Measurements from ENCODE around the gene MSS51. TPM values are rescaled to one million over a fixed set of nuclear protein-coding genes. Genes with fewer than 3 reads are reported as not detected.

The MSS51 gene
- 1.2 and 2.3 TPM in 2 replicates for total RNA-seq

DNA sequence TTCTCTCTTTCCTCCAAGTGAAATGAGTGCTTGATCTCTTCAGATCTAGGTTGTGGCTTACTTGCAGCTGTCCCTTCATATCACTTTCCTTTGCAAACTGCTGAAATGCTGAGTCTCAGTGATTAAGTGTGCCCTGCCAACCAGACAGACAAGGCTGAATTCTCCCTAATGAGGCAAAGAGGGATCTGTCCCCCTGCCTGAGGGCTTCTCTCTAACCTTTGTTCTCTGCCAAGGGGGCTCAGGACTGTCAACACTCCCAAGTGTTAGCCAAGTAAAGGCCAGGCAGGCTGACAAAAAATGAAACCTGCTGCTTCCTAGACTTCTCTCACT is at the start of gene MSS51:
MSS51 (minus strand) TSS at position 24 of the 330 bp plus-strand sequence. CDS start 5,277 bp downstream, outside the sequence.

DNA sequence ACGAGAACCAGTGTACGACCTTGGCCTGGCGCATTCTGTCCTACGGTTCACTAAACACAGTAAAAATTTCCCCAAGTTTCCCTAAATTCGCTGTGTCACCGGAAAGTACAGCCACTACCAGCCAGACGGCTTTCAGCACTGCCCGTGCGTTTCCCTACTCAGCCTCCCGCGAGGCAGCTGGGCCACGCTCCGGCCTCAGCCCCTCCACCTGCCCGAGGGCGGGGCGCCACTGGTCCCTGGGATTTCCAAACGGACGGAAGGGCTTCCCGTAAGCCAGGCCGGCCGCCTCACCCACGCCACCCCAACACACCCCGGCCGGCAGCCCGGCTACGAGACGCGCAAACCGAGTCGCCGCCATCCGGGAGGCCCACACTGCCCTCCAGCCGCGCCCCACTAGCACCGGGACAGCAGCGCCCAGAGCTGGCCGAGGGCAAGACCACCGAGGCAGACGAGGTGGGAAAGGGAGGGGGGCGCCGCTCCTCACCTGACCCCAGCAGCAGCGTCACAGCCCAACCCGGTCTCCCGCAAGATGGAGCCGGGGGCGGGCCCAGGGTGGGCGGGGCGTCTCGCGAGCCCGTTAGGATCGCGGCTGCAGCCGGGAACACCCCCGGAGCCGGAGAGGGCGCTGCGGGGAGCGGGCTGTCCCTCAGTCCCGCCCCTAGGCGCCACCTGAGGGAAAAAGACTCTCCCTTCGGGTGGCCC is 19.7 kb downstream of the MSS51 start, which contains the start of gene ANXA7:
ANXA7 (minus strand) TSS at position 531 of the 702 bp plus-strand sequence. CDS start 13,202 bp downstream, outside the sequence.

Other genes with a start within 250 kb of the MSS51 start
- 21.7 and 65.8 TPM in 2 replicates for gene DNAJC9, start 186.3 kb downstream of the MSS51 start, total RNA-seq
- gene MRPS16, start 180.9 kb downstream of the MSS51 start, total RNA-seq, result 56.4 and 70.5 TPM in 2 replicates
- gene CFAP70, start 74.7 kb downstream of the MSS51 start, total RNA-seq, result 0.38 and 2.3 TPM in 2 replicates
- gene ANXA7, start 19.5 kb downstream of the MSS51 start, total RNA-seq, result 102 and 124 TPM in 2 replicates
- gene PPP3CB, start 62.5 kb upstream of the MSS51 start, total RNA-seq, result 22.6 and 29.0 TPM in 2 replicates
- 6.1 and 6.8 TPM in 2 replicates for gene USP54, start 157.8 kb upstream of the MSS51 start, total RNA-seq
- 0.19 and 0.28 TPM in 2 replicates for gene MYOZ1, start 207.9 kb upstream of the MSS51 start, total RNA-seq
- under 0.01 TPM in 2 replicates for gene SYNPO2L, start 222.5 kb upstream of the MSS51 start, total RNA-seq